AG04449 (cell line): ENCODE data around the gene TPPP2.

ENCODE experiments used
- CTCF ChIA-PET: fragments of 350-600 bp; formaldehyde crosslinking; extraction: SDS; loops from one replicate; lab custom pipeline; 2021; ENCODE audit warnings: antibody characterized with exemption; lab: Yijun Ruan, JAX
- POLR2A ChIA-PET: fragments of 400-600, 350-600 bp; formaldehyde crosslinking; extraction: SDS; loops from one replicate; lab custom pipeline; 2020; ENCODE audit warnings: antibody characterized with exemption, inconsistent platforms; lab: Yijun Ruan, JAX
- DNase-seq: peaks from one replicate; pipeline ENCODE4 v3.0.0-alpha.2; 2010; ENCODE audit warnings: low read depth, low spot score
- H3K4me3 ChIP-seq: 2 replicates; pipeline ENCODE4 v1.5.1; 2011; ENCODE audit warnings: low read depth, mild to moderate bottlenecking, control low read depth, low read length
- CTCF ChIP-seq: IDR thresholded peaks from one replicate; pipeline ENCODE4 v1.5.1; 2011; ENCODE audit warnings: mild to moderate bottlenecking, moderate library complexity, low read length, control low read depth, inconsistent platforms; ENCODE audit not compliant: insufficient read depth; ENCODE audit errors: missing control alignments

Gene TPPP2

GRCh38 chr14:21072781-21073339 is 42.8 kb downstream of the TPPP2 start:
- H3K4me3 ChIP-seq, result no peak overlapping the region
- no peak for DNase-seq
- ChIA-PET POLR2A (interaction anchor here (1.6 to 3.6 kb wide), 5 partner anchors 11 to 31 kb away, joined by 8 to 42 read pairs (median 16); no protein-coding TSS in a partner anchor), CTCF (interaction anchor here (0.9 to 6.6 kb wide), 8 partner anchors 11 to 102 kb away, joined by 3 to 164 read pairs (median 42); no protein-coding TSS in a partner anchor)
- TF ChIP-seq CTCF, result no peak

- CTCF ChIA-PET, result interaction anchor here (0.8 to 6.6 kb wide), 8 partner anchors 11 to 103 kb away, joined by 3 to 164 read pairs (median 6); no protein-coding TSS in a partner anchor
- no peak overlapping the region for H3K4me3 ChIP-seq
- no peak for DNase-seq
- POLR2A ChIA-PET, result no interaction called here
- no peak for TF ChIP-seq CTCF
Observed at GRCh38 chr14:21073921-21074320, 43.9 kb downstream of the TPPP2 start.

- POLR2A ChIA-PET, result no interaction called here
- CTCF ChIA-PET, result interaction anchor here (0.8 to 6.6 kb wide), 8 partner anchors 10 to 60 kb away, joined by 3 to 164 read pairs (median 6); no protein-coding TSS in a partner anchor
- DNase-seq, result no peak
- TF ChIP-seq CTCF, result no peak
- no peak overlapping the region for H3K4me3 ChIP-seq
Observed at GRCh38 chr14:21074398-21075272, 44.6 kb downstream of the TPPP2 start.

- H3K4me3 ChIP-seq, result no peak overlapping the region
- DNase-seq, result no peak
- TF ChIP-seq CTCF, result no peak
- CTCF ChIA-PET, result interaction anchor here (1.5 to 6.6 kb wide), 5 partner anchors 9 to 61 kb away, joined by 3 to 164 read pairs (median 139); no protein-coding TSS in a partner anchor
- POLR2A ChIA-PET, result no interaction called here
Observed at GRCh38 chr14:21075719-21076437, 45.9 kb downstream of the TPPP2 start.

GRCh38 chr14:21077672-21078071 is 47.7 kb downstream of the TPPP2 start:
- POLR2A ChIA-PET, result no interaction called here
- CTCF ChIA-PET, result interaction anchor here (0.6 to 8.6 kb wide), 8 partner anchors 9 to 66 kb away, joined by 3 to 93 read pairs (median 4); no protein-coding TSS in a partner anchor
- no peak overlapping the region for H3K4me3 ChIP-seq
- no peak for DNase-seq
- no peak for TF ChIP-seq CTCF

GRCh38 chr14:21078287-21078686 is 48.3 kb downstream of the TPPP2 start:
- POLR2A ChIA-PET, result no interaction called here
- CTCF ChIA-PET, result interaction anchor here (1.1 to 12.7 kb wide), 7 partner anchors 5 to 66 kb away, joined by 3 to 163 read pairs (median 29); partner anchors contain the start of gene ARHGEF40

More at GRCh38 chr14:21078287-21078686, 48.3 kb downstream of the TPPP2 start:
- no peak for TF ChIP-seq CTCF
- no peak for DNase-seq
- H3K4me3 ChIP-seq, result no peak overlapping the region
